K562 (cell line): ENCODE data around the gene AAK1. TPM values are rescaled to one million over a fixed set of nuclear protein-coding genes. Genes with fewer than 3 reads are reported as not detected.
"Not testable (repeated sequence)": the region's sequence is repeated elsewhere in the genome, so short reads cannot be mapped to it uniquely, and the experiment has no call there.

Source experiments
- ATAC-seq: fragments of 200-7000 bp; cut with Tn5 transposase; 3 replicates; pipeline ENCODE4 v1.9.1; 2020; ENCODE audit warnings: moderate library complexity
- BruUV-seq: library from RNA; stranded (reverse); fragments of 400-500 nt; replicated peaks from 2 replicates; lab custom pipeline; 2021; lab: Mats Ljungman, UMichigan
- CTCF ChIA-PET: fragments of 300-600 bp; formaldehyde crosslinking; extraction: SDS; loops from one replicate; lab custom pipeline; 2021; ENCODE audit warnings: low intra/inter-chr PET ratio; lab: Yijun Ruan, JAX
- POLR2A ChIA-PET: fragments of 300-600, 350-650 bp; sonication (Branson Sonifier 250); formaldehyde crosslinking; extraction: SDS; loops from one replicate; lab custom pipeline; 2021; ENCODE audit warnings: antibody characterized with exemption, inconsistent platforms; lab: Yijun Ruan, JAX
- DNase-seq, 4 experiments: peaks; one replicate each; pipeline versions ENCODE4 v3.0.0 to v3.0.0-alpha.2; 2011 to 2018; ENCODE audit warnings: low spot score in 3 of 4, mixed read lengths in 3 of 4; ENCODE audit errors: extremely low read depth in 1 of 4
- FAIRE-seq: peaks from 2 replicates; lab custom pipeline; 2011; peaks lifted over from hg19 to GRCh38; lab: Jason Lieb, UNC
- H2AFZ ChIP-seq: 2 replicates; pipeline ENCODE4 v1.6.0; 2011; ENCODE audit warnings: low read depth, low read length, control low read depth, inconsistent platforms
- H3K27ac ChIP-seq: fragments of 200-600 bp; 3 replicates; pipeline ENCODE4 v1.8.0; 2011; ENCODE audit warnings: low read depth, mild to moderate bottlenecking, control low read depth, inconsistent platforms, low read length, moderate library complexity, mixed read lengths; ENCODE audit errors: extremely low read depth
- H3K27me3 ChIP-seq, 2 experiments: fragments of 300-600 bp in 1 of 2; 2 replicates in 1 of 2; 3 replicates in 1 of 2; pipeline versions ENCODE4 v1.6.0 to v1.8.0; 2011; ENCODE audit warnings: inconsistent platforms in 2 of 2, low read length in 2 of 2, mild to moderate bottlenecking in 1 of 2, mixed read lengths in 1 of 2, moderate library complexity in 1 of 2; ENCODE audit not compliant: control insufficient read depth in 2 of 2, insufficient read depth in 2 of 2
- H3K36me3 ChIP-seq: fragments of 300-600 bp; 3 replicates; pipeline ENCODE4 v1.8.0; 2011; ENCODE audit warnings: mild to moderate bottlenecking, low read length, inconsistent platforms; ENCODE audit not compliant: control insufficient read depth, insufficient read depth
- H3K4me1 ChIP-seq, 2 experiments: fragments of 200-600 bp in 1 of 2; replicated peaks in 1 of 2; 2 replicates in 1 of 2; 3 replicates in 1 of 2; pipeline versions ENCODE4 v1.5.1 to v1.8.0; 2011; ENCODE audit warnings: inconsistent platforms in 2 of 2, low read length in 2 of 2, mild to moderate bottlenecking in 1 of 2, mixed read lengths in 1 of 2, moderate library complexity in 1 of 2; ENCODE audit not compliant: control insufficient read depth in 2 of 2, insufficient read depth in 2 of 2
- H3K4me2 ChIP-seq: 2 replicates; pipeline ENCODE4 v1.6.1; 2011; ENCODE audit warnings: low read length, control low read depth, inconsistent platforms, mixed read lengths; ENCODE audit not compliant: insufficient read depth
- H3K4me3 ChIP-seq: fragments of 200-600 bp; sonication (generic), shearing (Covaris generic); 2 replicates; pipeline ENCODE4 v1.5.1; 2016; ENCODE audit warnings: control low read depth, inconsistent platforms
- H3K79me2 ChIP-seq: fragments of 200-600 bp; 3 replicates; pipeline ENCODE4 v1.8.0; 2011; ENCODE audit warnings: low read length, inconsistent platforms; ENCODE audit not compliant: control insufficient read depth, insufficient read depth
- H3K9ac ChIP-seq, 2 experiments: 2 replicates each; pipeline versions ENCODE4 v1.6.0 to v1.6.1; 2011; ENCODE audit warnings: low read depth in 2 of 2, low read length in 2 of 2, control low read depth in 1 of 2, inconsistent platforms in 1 of 2, mild to moderate bottlenecking in 1 of 2, mixed read lengths in 1 of 2; ENCODE audit not compliant: insufficient read depth in 1 of 2
- H3K9me1 ChIP-seq: one replicate; pipeline ENCODE4 v1.6.0; 2011; ENCODE audit warnings: inconsistent platforms, mild to moderate bottlenecking, low read length, moderate library complexity; ENCODE audit not compliant: control insufficient read depth, insufficient read depth
- H3K9me3 ChIP-seq: replicated peaks from 2 replicates; pipeline ENCODE4 v1.5.1; 2011; ENCODE audit warnings: low read depth, low read length, inconsistent platforms; ENCODE audit not compliant: control insufficient read depth, insufficient read depth
- H4K20me1 ChIP-seq: replicated peaks from 2 replicates; pipeline ENCODE4 v1.6.1; 2011; ENCODE audit warnings: low read length, inconsistent platforms, mixed read lengths; ENCODE audit not compliant: control insufficient read depth, insufficient read depth
- ELF2 ChIP-seq: fragments of 250-450 bp; sonication (Bioruptor Pico); IDR thresholded peaks from 2 replicates; pipeline ENCODE4 v1.5.0; 2021; ENCODE audit warnings: mild to moderate bottlenecking
- WGBS: fragments of 100-300 bp; shearing (Covaris generic); methylation state at CpG from one replicate; pipeline ENCODE4 v1.1.6; 2016; ENCODE audit warnings: low coverage, mixed read lengths; ENCODE audit not compliant: insufficient coverage; ENCODE audit errors: missing lambda C conversion rate; 5-methylcytosine and 5-hydroxymethylcytosine counted together
- in situ Hi-C: fragments of 300-500 bp; cut with MboI; formaldehyde crosslinking; loops from 4 replicates; pipeline ENCODE4 v1.15.0; 2018; ENCODE audit warnings: inconsistent platforms, mixed read lengths
- intact Hi-C: fragments of 100-400 bp; cut with micrococcal nuclease; formaldehyde crosslinking; loops from 2 replicates; pipeline ENCODE4 v1.14.2; 2022
- polyA plus RNA-seq, 8 experiments: library from polyadenylated mRNA; depleted of rRNA in 4 of 8; stranded (reverse) in 5 of 8; unstranded in 3 of 8; fragments of >200 nt; fragmentation: Nextera tagmentation in 2 of 8; fragmentation: Illumina TruSeq in 1 of 8; extraction: Ambion mirVana in 2 of 8; extraction: Trizol in 1 of 8; gene quantifications; 2 replicates each; pipeline versions ENCODE4 v1.2.1 to v1.2.3, GENCODE V29; 2011 to 2014; ENCODE audit warnings: inconsistent platforms in 1 of 8, missing spikeins in 1 of 8
- total RNA-seq, 7 experiments: library from RNA; depleted of rRNA in 6 of 7; stranded (reverse); fragments of >200 nt in 6 of 7; fragmentation: Illumina TruSeq in 2 of 7; extraction: Trizol in 2 of 7; gene quantifications; 2 replicates each; pipeline versions ENCODE4 v1.2.1 to v1.2.3, GENCODE V29; 2011 to 2021; ENCODE audit warnings: low replicate concordance in 1 of 7
- TF ChIP-seq, protein P1 (sequence below), 3 experiments: fragments of 200-800 bp in 1 of 3; sonication (Bioruptor generic) in 1 of 3; sonication (generic) in 1 of 3; formaldehyde crosslinking in 1 of 3; IDR thresholded peaks; 2 replicates each; pipeline versions ENCODE4 v1.6.1 to v1.8.0; 2016 to 2022; ENCODE audit warnings: mild to moderate bottlenecking in 2 of 3, missing compliant biosample characterization in 2 of 3, missing genetic modification characterization in 2 of 3, missing genetic modification reagents in 1 of 3

Gene AAK1
- total and polyA plus RNA-seq, 9 of the 15 experiments (the other 6 are each of a cell fraction or from before 2014, with no cell fraction given), result 0.89 to 17.1 (median 6.0) TPM

DNA sequence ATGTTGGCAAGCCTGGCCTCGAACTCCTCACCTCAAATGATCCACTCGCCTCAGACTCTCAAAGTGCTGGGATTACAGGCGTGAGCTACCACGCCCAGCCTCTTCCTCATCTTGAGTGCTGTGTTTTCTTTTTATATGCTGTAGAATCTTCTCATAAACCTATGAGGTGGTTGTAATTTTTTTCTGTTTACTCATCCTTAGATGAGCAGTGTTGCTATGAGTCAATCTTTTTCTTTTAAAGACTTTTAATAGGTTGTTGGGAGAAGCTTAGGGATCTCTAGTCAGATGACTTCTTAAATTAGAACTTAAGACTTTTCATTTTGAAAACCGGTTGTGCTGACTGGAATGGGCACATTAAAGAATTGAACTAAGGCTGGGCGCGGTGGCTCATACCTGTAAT lies 8.7 kb upstream of the AAK1 start (continued):
- TF ChIP-seq, protein P1, sequence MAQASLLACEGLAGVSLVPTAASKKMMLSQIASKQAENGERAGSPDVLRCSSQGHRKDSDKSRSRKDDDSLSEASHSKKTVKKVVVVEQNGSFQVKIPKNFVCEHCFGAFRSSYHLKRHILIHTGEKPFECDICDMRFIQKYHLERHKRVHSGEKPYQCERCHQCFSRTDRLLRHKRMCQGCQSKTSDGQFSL (CRISPR knock-in tag; IDR thresholded peaks at IDR 0.05), result no peak
- TF ChIP-seq, protein P1 (tag; IDR thresholded peaks at IDR 0.05), result no peak
- TF ChIP-seq ELF2 (CRISPR knock-in tag), result no peak

DNA sequence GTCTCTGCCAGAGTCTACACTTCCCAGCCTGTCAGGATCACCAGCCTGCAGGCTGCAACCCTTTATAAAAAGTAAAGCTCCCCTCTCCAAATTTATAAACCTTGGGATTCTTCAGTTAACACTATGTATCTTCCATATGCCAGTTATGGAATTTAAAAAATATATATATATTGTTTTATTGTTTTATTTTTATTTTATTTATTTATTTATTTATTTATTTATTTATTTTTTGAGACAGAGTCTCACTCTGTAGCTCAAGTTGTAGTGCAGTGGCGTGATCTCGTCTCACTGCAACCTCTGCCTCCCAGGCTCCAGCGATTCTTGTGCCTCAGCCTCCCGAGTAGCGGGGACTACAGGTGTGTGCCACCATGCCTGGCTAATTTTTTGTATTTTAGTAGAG lies 3.7 kb upstream of the AAK1 start:
- H3K9me3 ChIP-seq, DNase-seq, H4K20me1 ChIP-seq, BruUV-seq, H3K9ac ChIP-seq, CTCF ChIA-PET, FAIRE-seq, H2AFZ ChIP-seq, H3K4me2 ChIP-seq, H3K27ac ChIP-seq, H3K9me1 ChIP-seq, H3K27me3 ChIP-seq, ATAC-seq, in situ Hi-C loops, H3K36me3 ChIP-seq, H3K4me3 ChIP-seq: not testable (repeated sequence)
- POLR2A ChIA-PET, result interaction anchor here (2.2 to 4.6 kb wide), 3 partner anchors 12 to 22 kb away, joined by 7 to 25 read pairs (median 12); no protein-coding TSS in a partner anchor
- 89% methylated on average over 5 of the region's 5 CpGs for WGBS
- H3K4me1 ChIP-seq, result peaks cover 12 to 16% of the 10 kb centered on the region in 2 experiments; a peak in 4 of 5 replicates
- H3K79me2 ChIP-seq, result peaks cover 25% of the 10 kb centered on the region
- intact Hi-C loops, result loop anchor here (10.0 kb wide), 1 partner anchor 268 kb away; the partner anchor contains the start of gene MXD1
